HG02938 (cell line): Measurements from ENCODE around the gene BACH2.
A peak's percentile ranks its signal among the peaks of the same experiment; 100 is the strongest.

Experiments used
- ATAC-seq: cut with Tn5 transposase; IDR thresholded peaks from one replicate; pipeline ENCODE4 v1.9.1; 2021; ENCODE audit warnings: mild to moderate bottlenecking, moderate library complexity; ENCODE audit not compliant: unreplicated experiment

The BACH2 gene

GRCh38 chr6:89952686-89953085 is 344.0 kb downstream of the BACH2 start:
- ATAC-seq: no peak

GRCh38 chr6:89952105-89952671 is 344.5 kb downstream of the BACH2 start:
- ATAC-seq: no peak

- ATAC-seq: no peak
Measured at GRCh38 chr6:89951574-89952104, 345.0 kb downstream of the BACH2 start.

- ATAC-seq: no peak
Measured at GRCh38 chr6:89950879-89951391, 345.7 kb downstream of the BACH2 start.

GRCh38 chr6:89950446-89950845 is 346.2 kb downstream of the BACH2 start:
- no peak for ATAC-seq

GRCh38 chr6:89948876-89949275 is 347.8 kb downstream of the BACH2 start:
- ATAC-seq: no peak

- ATAC-seq: no peak
Measured at GRCh38 chr6:89944826-89945407, 351.7 kb downstream of the BACH2 start.

- no peak for ATAC-seq
Measured at GRCh38 chr6:89944181-89944755, 352.4 kb downstream of the BACH2 start.

GRCh38 chr6:89942601-89943000 is 354.0 kb downstream of the BACH2 start:
- ATAC-seq: no peak

GRCh38 chr6:89941763-89942497 is 354.7 kb downstream of the BACH2 start:
- ATAC-seq: no peak

- no peak for ATAC-seq
Measured at GRCh38 chr6:89941031-89941762, 355.4 kb downstream of the BACH2 start.

GRCh38 chr6:89940225-89941027 is 356.2 kb downstream of the BACH2 start:
- ATAC-seq: peak; percentile 94

GRCh38 chr6:89939144-89939543 is 357.5 kb downstream of the BACH2 start:
- no peak for ATAC-seq

- ATAC-seq: no peak
Measured at GRCh38 chr6:89938014-89938413, 358.6 kb downstream of the BACH2 start.

GRCh38 chr6:89936177-89936576 is 360.5 kb downstream of the BACH2 start:
- no peak for ATAC-seq

GRCh38 chr6:89934685-89935366 is 361.8 kb downstream of the BACH2 start:
- ATAC-seq: no peak

- ATAC-seq: no peak
Measured at GRCh38 chr6:89932245-89932802, 364.3 kb downstream of the BACH2 start.

GRCh38 chr6:89930789-89931188 is 365.9 kb downstream of the BACH2 start:
- ATAC-seq: no peak

GRCh38 chr6:89928604-89929003 is 368.0 kb downstream of the BACH2 start:
- ATAC-seq: no peak
